GM21576 (cell line): Measurements from ENCODE around the gene ASB1.

Experiments
- ATAC-seq: cut with Tn5 transposase; IDR thresholded peaks from one replicate; pipeline ENCODE4 v1.9.1; 2021; ENCODE audit warnings: mild to moderate bottlenecking, moderate library complexity; ENCODE audit not compliant: unreplicated experiment

ASB1 gene

GRCh38 chr2:238426568-238427434, at the start of gene ASB1:
ASB1 (plus strand) TSS chr2:238426927; CDS start chr2:238427071, 144 bp downstream.
- ATAC-seq: peak; percentile 76

- no peak for ATAC-seq
These were observed 48.3 kb upstream of the ASB1 start for GRCh38 chr2:238378230-238379095.

GRCh38 chr2:238379096-238379810, 47.5 kb upstream of the ASB1 start:
- ATAC-seq: no peak

GRCh38 chr2:238380336-238380735, 46.4 kb upstream of the ASB1 start:
- no peak for ATAC-seq

- no peak for ATAC-seq
These were observed 45.9 kb upstream of the ASB1 start for GRCh38 chr2:238380785-238381184.

- no peak for ATAC-seq
These were observed 45.2 kb upstream of the ASB1 start for GRCh38 chr2:238381341-238382115.

- ATAC-seq: no peak
These were observed 44.3 kb upstream of the ASB1 start for GRCh38 chr2:238382381-238382781.

- no peak for ATAC-seq
These were observed 43.6 kb upstream of the ASB1 start for GRCh38 chr2:238383135-238383534.

GRCh38 chr2:238383743-238384380, 42.9 kb upstream of the ASB1 start:
- ATAC-seq: no peak

- no peak for ATAC-seq
These were observed 39.4 kb upstream of the ASB1 start for GRCh38 chr2:238387332-238387731.

GRCh38 chr2:238388794-238389193, 37.9 kb upstream of the ASB1 start:
- ATAC-seq: no peak

- no peak for ATAC-seq
These were observed 36.6 kb upstream of the ASB1 start for GRCh38 chr2:238389988-238390589.

- no peak for ATAC-seq
These were observed 35.6 kb upstream of the ASB1 start for GRCh38 chr2:238391042-238391689.

- ATAC-seq: no peak
These were observed 30.1 kb upstream of the ASB1 start for GRCh38 chr2:238396663-238397062.

- ATAC-seq: no peak
These were observed 29.4 kb upstream of the ASB1 start for GRCh38 chr2:238397356-238397755.

- ATAC-seq: no peak
These were observed 28.1 kb upstream of the ASB1 start for GRCh38 chr2:238398577-238398976.

GRCh38 chr2:238399094-238399493, 27.6 kb upstream of the ASB1 start:
- ATAC-seq: no peak

GRCh38 chr2:238401551-238401950, 25.2 kb upstream of the ASB1 start:
- no peak for ATAC-seq
